Immature natural killer cell (primary cell): Measurements from ENCODE around the gene MORN4. TPM values are rescaled to one million over a fixed set of nuclear protein-coding genes. Genes with fewer than 3 reads are reported as not detected.

Source experiments
- DNase-seq, 3 donors: peaks; one replicate each; pipeline ENCODE4 v3.0.0; 2022; ENCODE audit warnings: mixed read lengths in 1 of 3
- H3K27ac Mint-ChIP-seq, 6 donors: one replicate each; pipeline ENCODE4 v1.8.0; 2020; ENCODE audit warnings: mixed read lengths in 6 of 6, mild to moderate bottlenecking in 5 of 6, inconsistent platforms in 4 of 6, moderate library complexity in 3 of 6
- H3K27me3 Mint-ChIP-seq, 3 donors: one replicate each; pipeline ENCODE4 v1.8.0; 2020 to 2021; ENCODE audit warnings: low read depth in 3 of 3, mild to moderate bottlenecking in 3 of 3, mixed read lengths in 3 of 3, moderate library complexity in 3 of 3, inconsistent platforms in 1 of 3
- H3K36me3 Mint-ChIP-seq, 3 donors: one replicate each; pipeline ENCODE4 v1.8.0; 2020; ENCODE audit warnings: mixed read lengths in 3 of 3, inconsistent platforms in 2 of 3, mild to moderate bottlenecking in 2 of 3
- H3K4me1 Mint-ChIP-seq, 2 donors: one replicate each; pipeline ENCODE4 v1.8.0; 2020; ENCODE audit warnings: inconsistent platforms in 2 of 2, mild to moderate bottlenecking in 2 of 2, mixed read lengths in 2 of 2, moderate library complexity in 1 of 2
- H3K4me3 Mint-ChIP-seq, 5 donors: one replicate each; pipeline ENCODE4 v1.8.0; 2020; ENCODE audit warnings: mild to moderate bottlenecking in 5 of 5, mixed read lengths in 5 of 5, inconsistent platforms in 3 of 5, moderate library complexity in 3 of 5
- H3K9me3 Mint-ChIP-seq, 6 donors: one replicate each; pipeline ENCODE4 v1.8.0; 2020; ENCODE audit warnings: mild to moderate bottlenecking in 6 of 6, mixed read lengths in 6 of 6, inconsistent platforms in 4 of 6, moderate library complexity in 3 of 6
- polyA plus RNA-seq, 3 donors: library from polyadenylated mRNA; unstranded; fragments of 300-500 nt; fragmentation: Illumina TruSeq; gene quantifications; one replicate each; pipeline ENCODE4 v1.2.3, GENCODE V29; 2021

The MORN4 gene
- polyA plus RNA-seq, 3 donors from 2014 or later, result 0.80 to 6.1 (median 1.1) TPM

- no peak for DNase-seq
- Mint-ChIP-seq H3K27me3 (peaks cover 0 to 6% (median 3%) of the 10 kb centered on the region in 3 donors), H3K4me1 (no peaks in the 10 kb centered on the region), H3K36me3 (no peaks in the 10 kb centered on the region), H3K27ac (peak overlapping the region in 1 of 6 donors; percentile 20), H3K9me3 (no peaks in the 10 kb centered on the region), H3K4me3 (no peak overlapping the region)
Measured at GRCh38 chr10:97599272-97599619, 34.1 kb downstream of the MORN4 start.

- DNase-seq, result no peak
- Mint-ChIP-seq H3K4me3 (no peak overlapping the region), H3K4me1 (no peaks in the 10 kb centered on the region), H3K9me3 (no peaks in the 10 kb centered on the region), H3K27me3 (peaks cover 0 to 6% (median 3%) of the 10 kb centered on the region in 3 donors), H3K36me3 (no peaks in the 10 kb centered on the region), H3K27ac (peak overlapping the region in 2 of 6 donors; percentile 3 to 20)
Measured at GRCh38 chr10:97598407-97599271, 34.7 kb downstream of the MORN4 start.

- H3K4me3 Mint-ChIP-seq, result no peak overlapping the region
- peak overlapping the region in 1 of 6 donors; percentile 3 for H3K27ac Mint-ChIP-seq
- no peaks in the 10 kb centered on the region for H3K4me1 Mint-ChIP-seq
Measured at GRCh38 chr10:97597778-97598177, 35.5 kb downstream of the MORN4 start.

GRCh38 chr10:97596101-97597082, 36.9 kb downstream of the MORN4 start:
- Mint-ChIP-seq H3K4me3 (no peak overlapping the region), H3K4me1 (peaks cover 5 to 6% of the 10 kb centered on the region in 2 donors), H3K27ac (no peak overlapping the region), H3K27me3 (peaks cover 0 to 7% (median 4%) of the 10 kb centered on the region in 3 donors), H3K9me3 (no peaks in the 10 kb centered on the region), H3K36me3 (no peaks in the 10 kb centered on the region)
- no peak for DNase-seq

More at GRCh38 chr10:97597778-97598177, 35.5 kb downstream of the MORN4 start:
- Mint-ChIP-seq H3K36me3 (no peaks in the 10 kb centered on the region), H3K9me3 (no peaks in the 10 kb centered on the region), H3K27me3 (peaks cover 0 to 7% (median 5%) of the 10 kb centered on the region in 3 donors)
- DNase-seq, result no peak

GRCh38 chr10:97593421-97593820, 39.9 kb downstream of the MORN4 start:
- H3K4me3 Mint-ChIP-seq, result no peak overlapping the region
- no peak overlapping the region for H3K27ac Mint-ChIP-seq
- no peaks in the 10 kb centered on the region for H3K9me3 Mint-ChIP-seq
- peaks cover 5 to 8% (median 5%) of the 10 kb centered on the region in 3 donors for H3K27me3 Mint-ChIP-seq
- H3K4me1 Mint-ChIP-seq, result peaks cover 23 to 29% of the 10 kb centered on the region in 2 donors
- no peaks in the 10 kb centered on the region for H3K36me3 Mint-ChIP-seq
- no peak for DNase-seq

- Mint-ChIP-seq H3K27me3 (peaks cover 3 to 8% (median 5%) of the 10 kb centered on the region in 3 donors), H3K9me3 (no peaks in the 10 kb centered on the region), H3K4me1 (peaks cover 23 to 29% of the 10 kb centered on the region in 2 donors), H3K27ac (peak overlapping the region in 5 of 6 donors; percentile 65 to 87 (median 71)), H3K36me3 (no peaks in the 10 kb centered on the region), H3K4me3 (peak overlapping the region; percentile 3 to 73 (median 42))
- DNase-seq, result no peak
Measured at GRCh38 chr10:97590748-97591495, 42.4 kb downstream of the MORN4 start.

GRCh38 chr10:97590082-97590747, 43.1 kb downstream of the MORN4 start:
- H3K27ac Mint-ChIP-seq, result peak overlapping the region in 5 of 6 donors; percentile 65 to 87 (median 71)
- peak; percentile 69 to 73 (median 71) for DNase-seq
- no peaks in the 10 kb centered on the region for H3K9me3 Mint-ChIP-seq
- H3K4me1 Mint-ChIP-seq, result peaks cover 23 to 29% of the 10 kb centered on the region in 2 donors
- peak overlapping the region; percentile 32 to 73 (median 42) for H3K4me3 Mint-ChIP-seq
- no peaks in the 10 kb centered on the region for H3K36me3 Mint-ChIP-seq
- H3K27me3 Mint-ChIP-seq, result peaks cover 3 to 8% (median 5%) of the 10 kb centered on the region in 3 donors

GRCh38 chr10:97589479-97589878, 43.8 kb downstream of the MORN4 start, which contains the start of gene C10orf62:
Gene C10orf62 (plus strand): TSS chr10:97589721. CDS start chr10:97589898, 177 bp downstream.
- peaks cover 23 to 29% of the 10 kb centered on the region in 2 donors for H3K4me1 Mint-ChIP-seq
- H3K27ac Mint-ChIP-seq, result peak within 1 kb of the TSS in 5 of 6 donors; percentile 65 to 87 (median 71)
- H3K36me3 Mint-ChIP-seq, result no peaks in the 10 kb centered on the region
- peak within 1 kb of the TSS; percentile 32 to 73 (median 42) for H3K4me3 Mint-ChIP-seq
- H3K27me3 Mint-ChIP-seq, result peaks cover 4 to 8% (median 5%) of the 10 kb centered on the region in 3 donors
- H3K9me3 Mint-ChIP-seq, result no peaks in the 10 kb centered on the region
- no peak for DNase-seq

- DNase-seq, result no peak
- H3K4me3 Mint-ChIP-seq, result no peak overlapping the region
- peak overlapping the region in 1 of 6 donors; percentile 28 for H3K27ac Mint-ChIP-seq
- no peaks in the 10 kb centered on the region for H3K36me3 Mint-ChIP-seq
- no peaks in the 10 kb centered on the region for H3K9me3 Mint-ChIP-seq
- peaks cover 23 to 29% of the 10 kb centered on the region in 2 donors for H3K4me1 Mint-ChIP-seq
- H3K27me3 Mint-ChIP-seq, result peaks cover 5 to 7% (median 6%) of the 10 kb centered on the region in 3 donors
Measured at GRCh38 chr10:97587183-97587582, 46.1 kb downstream of the MORN4 start.

- no peak for DNase-seq
- H3K9me3 Mint-ChIP-seq, result no peaks in the 10 kb centered on the region
- peaks cover 5 to 9% (median 6%) of the 10 kb centered on the region in 3 donors for H3K27me3 Mint-ChIP-seq
- H3K4me3 Mint-ChIP-seq, result no peak overlapping the region
- peaks cover 10 to 15% of the 10 kb centered on the region in 2 donors for H3K4me1 Mint-ChIP-seq
- H3K27ac Mint-ChIP-seq, result no peak overlapping the region
- no peaks in the 10 kb centered on the region for H3K36me3 Mint-ChIP-seq
Measured at GRCh38 chr10:97585439-97585811, 47.9 kb downstream of the MORN4 start.

GRCh38 chr10:97584798-97585438, 48.4 kb downstream of the MORN4 start:
- H3K9me3 Mint-ChIP-seq, result no peaks in the 10 kb centered on the region
- no peak overlapping the region for H3K4me3 Mint-ChIP-seq
- peaks cover 0 to 6% (median 6%) of the 10 kb centered on the region in 3 donors for H3K27me3 Mint-ChIP-seq
- peaks cover 5 to 10% of the 10 kb centered on the region in 2 donors for H3K4me1 Mint-ChIP-seq
- H3K36me3 Mint-ChIP-seq, result no peaks in the 10 kb centered on the region
- no peak overlapping the region for H3K27ac Mint-ChIP-seq
- no peak for DNase-seq

- no peak for DNase-seq
- H3K36me3 Mint-ChIP-seq, result no peaks in the 10 kb centered on the region
- H3K27ac Mint-ChIP-seq, result no peak within 1 kb of the TSS
- H3K4me1 Mint-ChIP-seq, result peaks cover 0 to 3% of the 10 kb centered on the region in 2 donors
- no peak within 1 kb of the TSS for H3K4me3 Mint-ChIP-seq
- H3K9me3 Mint-ChIP-seq, result no peaks in the 10 kb centered on the region
- peaks cover 0 to 6% (median 6%) of the 10 kb centered on the region in 3 donors for H3K27me3 Mint-ChIP-seq
Measured at GRCh38 chr10:97584060-97584797, 49.1 kb downstream of the MORN4 start, which contains the start of gene HOGA1. Gene HOGA1 (plus strand): TSS chr10:97584389. CDS start chr10:97584704, 315 bp downstream.
